ENCODE results near the gene SH3PXD2A.

The SH3PXD2A gene

DNA sequence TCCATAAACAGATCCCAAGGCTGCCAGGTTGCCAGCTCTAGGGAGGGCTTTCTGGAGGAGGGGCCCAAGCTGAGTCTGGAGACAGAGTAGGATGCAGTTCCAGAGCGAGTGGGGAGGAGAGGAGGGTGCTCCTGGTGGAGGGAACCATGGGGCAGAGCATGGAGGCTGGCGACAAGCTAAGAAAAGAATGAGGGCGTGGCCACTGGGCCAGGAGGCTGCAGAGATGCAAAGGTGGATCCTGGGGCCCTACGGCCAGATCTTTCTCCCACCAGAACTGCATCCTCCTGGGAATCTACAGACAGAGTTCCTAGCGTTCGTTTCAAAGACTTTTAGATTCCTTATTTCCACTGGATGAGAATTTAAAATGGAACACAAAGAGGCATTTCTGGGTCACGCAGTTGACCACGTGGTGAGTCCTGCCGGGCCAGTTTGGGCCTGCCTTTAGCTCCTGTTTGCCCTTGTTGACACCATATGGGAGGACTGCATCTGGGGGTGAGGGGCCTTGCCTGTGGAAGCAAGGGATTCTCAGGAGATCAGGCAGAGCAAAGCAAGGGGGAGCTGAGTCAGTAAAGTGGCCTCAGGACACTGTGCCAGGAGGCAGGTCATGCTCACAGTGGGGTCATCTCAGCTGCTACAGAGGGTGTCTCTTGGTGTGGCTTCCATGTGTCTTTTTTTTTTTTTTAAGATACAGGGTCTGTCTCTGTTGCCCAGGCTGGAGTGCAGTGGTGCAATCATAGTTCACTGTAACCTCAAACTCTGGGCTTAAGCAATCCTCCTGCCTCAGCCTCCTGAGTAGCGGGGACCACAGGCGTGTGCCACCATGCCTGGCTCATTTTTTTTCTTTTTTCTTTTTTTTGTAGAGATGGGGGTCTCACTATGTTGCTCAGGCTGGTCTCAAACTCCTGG, 137.8 kb downstream of the SH3PXD2A start:
- no peak for DNase-seq

DNA sequence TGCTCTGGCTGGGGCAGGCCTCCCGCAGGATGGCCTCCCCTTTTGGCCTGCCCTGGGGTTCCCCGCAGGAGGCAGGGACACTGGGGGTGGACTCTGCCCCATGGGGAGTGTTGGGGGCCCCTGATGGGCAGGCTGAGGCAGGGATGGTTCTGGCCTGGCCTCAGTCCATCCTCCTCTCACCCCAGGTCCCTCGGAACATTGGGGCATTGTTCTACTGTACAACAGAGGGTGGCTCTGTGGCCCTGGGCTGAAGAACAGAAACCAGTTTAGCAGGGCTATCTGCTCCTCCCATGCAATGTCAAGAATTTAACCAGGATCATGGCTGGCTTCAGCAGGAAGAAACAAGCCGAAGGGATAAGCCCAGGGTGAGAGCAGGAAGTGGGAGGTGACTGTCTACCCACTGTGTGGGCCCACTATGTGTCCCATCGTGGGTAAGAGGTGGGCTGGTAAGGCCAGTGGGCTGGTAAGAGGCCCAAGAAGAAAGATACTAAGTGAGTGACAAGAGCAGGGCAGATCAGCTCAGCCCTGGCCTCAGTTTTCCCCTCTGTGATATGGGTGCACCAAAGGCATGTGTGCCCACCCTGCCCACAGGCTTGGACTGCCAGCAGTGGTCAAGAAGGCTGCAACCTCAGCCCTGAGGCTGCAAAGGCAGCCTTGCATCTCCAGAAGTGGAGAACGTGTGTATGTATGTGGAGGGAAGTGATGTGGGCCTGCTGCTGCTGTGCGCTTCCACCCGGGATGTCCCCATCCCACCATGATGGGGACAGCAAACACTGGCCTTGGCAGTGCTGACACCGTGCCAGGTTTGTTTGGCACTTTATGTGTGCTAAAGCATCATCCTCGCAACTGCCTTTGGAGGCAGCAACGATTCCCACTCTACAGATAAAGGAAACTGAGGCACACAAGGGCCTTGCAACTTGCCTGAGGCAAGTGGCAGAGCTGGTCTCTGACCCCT, 138.9 kb downstream of the SH3PXD2A start:
- DNase-seq, result no peak

DNA sequence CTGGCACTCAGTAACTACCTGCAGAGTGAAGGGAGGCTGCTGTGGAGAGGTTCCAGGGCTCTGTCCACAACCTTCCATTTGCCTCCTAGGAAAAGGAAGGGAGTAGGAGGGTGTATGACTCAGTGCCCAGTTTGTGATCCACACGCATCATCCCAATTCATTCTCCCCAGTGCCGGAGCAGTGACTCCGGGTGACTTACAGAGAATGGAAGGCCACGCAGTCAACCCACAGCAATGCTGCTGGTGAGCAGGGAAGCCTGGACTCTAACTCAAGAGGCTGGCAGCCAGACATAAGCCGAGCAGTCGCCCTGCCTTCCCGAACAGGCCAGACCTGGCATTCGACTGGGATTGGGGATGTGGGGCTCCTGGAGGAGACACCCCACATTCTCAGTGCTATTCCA, 139.9 kb downstream of the SH3PXD2A start:
- DNase-seq, result no peak

DNA sequence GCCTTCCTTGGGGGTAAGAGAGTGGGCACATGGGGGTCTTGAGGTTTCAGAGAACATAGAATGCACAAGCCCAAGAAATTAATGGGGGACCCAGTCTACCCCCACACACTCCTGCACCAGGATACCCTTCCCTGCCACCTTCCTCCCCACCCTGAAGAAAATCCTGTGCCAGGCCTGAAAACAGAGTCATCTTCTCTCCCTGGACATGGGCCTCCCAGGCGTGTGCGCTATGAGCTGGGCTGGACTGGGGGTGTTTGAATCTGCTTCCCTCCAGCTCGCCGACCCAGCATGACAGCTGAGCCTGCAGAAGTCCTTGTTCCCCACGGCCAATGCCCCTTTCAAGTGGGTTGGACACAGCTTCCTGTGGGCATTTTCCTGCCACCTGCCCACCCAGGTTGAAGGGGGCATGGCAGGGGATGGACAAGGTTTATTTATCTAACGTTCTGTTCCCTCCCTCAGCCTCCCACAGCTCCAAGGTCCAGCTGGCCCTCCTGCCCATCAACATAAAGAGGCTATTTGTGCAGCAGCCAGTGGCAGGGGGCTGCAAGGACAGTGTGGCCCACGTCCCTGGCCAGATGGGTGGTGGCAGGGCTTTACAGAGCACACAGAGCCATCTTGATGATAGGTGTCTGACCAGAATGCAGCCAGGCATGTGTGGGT, 141.0 kb downstream of the SH3PXD2A start:
- DNase-seq, result no peak

DNA sequence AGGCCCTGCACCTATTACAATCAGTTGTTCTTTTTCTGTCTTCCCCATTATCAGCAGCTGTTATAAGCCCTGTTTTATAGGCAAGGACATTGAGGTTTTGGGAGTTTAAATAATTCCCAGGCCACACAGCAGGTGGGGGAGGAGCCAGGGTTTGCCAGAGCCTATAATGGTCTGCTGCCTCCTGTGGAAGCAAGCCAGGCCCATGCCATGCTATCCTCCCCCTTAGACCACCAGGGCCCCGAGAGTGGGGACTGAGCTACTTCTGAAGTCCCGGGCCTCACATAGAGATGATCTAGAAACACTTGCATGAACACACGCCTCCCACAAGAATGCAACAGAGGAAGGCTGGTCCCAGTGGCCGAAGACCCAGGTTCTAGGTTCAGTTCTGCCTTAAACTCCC, 141.7 kb downstream of the SH3PXD2A start:
- DNase-seq, result no peak

DNA sequence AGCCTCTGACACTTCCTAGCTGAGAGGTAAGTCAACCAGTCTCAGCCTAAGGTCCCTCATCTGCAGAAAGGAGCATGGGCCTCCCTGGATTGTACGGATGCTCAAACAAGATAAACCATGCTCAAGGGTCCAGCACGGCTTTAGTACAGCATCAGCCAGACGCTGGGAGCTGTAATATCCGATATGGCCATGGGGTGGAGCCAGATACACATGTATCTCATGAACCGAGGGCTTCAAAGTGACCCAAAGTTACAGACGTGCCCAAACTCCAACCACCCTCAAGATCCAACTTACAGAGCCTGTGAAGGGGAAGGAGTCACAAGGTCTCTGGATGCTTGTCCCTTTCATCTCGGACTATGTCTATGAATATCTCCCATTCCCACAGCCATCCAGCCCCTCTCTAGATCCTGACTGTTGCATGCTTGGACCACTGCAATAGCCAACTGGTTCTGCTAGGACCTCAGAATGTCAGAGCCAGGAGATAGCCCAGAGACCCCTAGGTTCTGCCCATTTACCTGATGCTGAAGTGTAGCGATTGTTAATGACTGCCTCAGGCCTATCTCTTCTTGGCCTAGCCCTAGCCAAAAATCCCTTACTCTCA, 142.4 kb downstream of the SH3PXD2A start:
- peak; percentile 82 for DNase-seq

DNA sequence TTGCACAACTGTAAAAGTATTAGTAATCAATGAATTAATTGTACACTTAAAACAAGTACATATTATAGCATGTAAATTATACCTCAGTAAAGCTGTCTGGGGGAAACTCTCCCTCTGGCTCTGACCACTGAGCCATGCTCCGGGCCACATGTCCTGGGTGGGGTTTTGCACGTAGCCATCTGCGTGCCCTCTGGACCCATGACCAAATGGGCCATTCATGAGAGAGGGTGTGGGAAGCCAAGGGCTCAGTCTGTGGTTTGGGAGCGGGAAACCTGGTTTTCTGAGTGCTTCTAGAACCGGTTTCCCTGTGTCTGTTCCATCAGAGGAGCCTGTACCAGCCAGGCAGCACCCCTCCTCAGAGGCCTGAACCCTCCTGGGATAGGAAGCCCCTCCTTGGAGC, 143.2 kb downstream of the SH3PXD2A start:
- DNase-seq, result no peak

DNA sequence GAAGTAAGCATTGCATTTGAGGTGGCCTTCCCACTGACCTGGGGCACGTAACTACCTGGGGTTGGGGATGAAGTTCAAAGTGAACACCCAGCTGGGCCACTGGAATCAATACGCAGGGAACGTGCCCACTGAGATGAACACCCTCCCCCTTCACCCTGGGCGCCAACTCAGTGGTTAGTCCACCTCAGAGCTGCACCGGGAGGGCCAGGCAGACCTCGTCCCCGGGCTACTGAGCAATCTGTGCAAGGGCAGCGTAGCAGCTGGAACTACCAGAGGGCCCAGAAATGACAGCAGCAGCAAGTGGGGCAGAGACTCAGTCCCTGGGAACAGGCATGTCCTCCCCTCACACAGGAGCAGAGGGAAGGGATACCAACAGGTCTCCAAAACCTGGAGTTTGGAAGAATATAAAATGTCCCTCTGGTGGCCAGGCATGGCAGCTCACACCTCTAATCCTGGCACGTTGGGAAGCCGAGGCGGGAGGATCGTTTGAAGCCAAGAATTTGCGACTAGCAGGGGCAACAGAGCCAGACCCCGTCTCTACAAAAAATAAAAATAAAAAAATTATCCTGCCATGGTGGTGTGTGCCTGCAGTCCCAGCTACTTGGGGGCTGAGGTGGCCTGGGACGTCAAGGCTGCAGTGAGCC, 143.9 kb downstream of the SH3PXD2A start:
- no peak for DNase-seq

DNA sequence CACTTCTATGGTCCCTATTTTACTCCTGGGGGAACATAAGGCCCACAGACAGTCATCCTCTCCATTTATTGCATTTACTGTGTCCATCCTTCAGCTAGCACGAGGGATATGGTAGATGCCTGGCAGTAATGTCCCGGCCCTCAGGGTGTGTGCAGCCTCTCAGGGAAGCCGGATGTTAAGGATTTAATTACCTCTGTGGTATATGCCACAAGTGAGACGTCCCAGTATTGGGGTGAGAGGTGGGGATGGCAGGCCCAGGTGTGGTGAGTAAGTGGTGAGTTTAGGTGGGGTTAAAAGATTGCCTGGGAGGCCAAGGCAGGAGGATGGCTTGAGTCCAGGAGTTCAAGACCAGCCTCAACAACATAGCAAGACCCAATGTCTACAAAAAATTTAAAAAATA, 144.9 kb downstream of the SH3PXD2A start:
- DNase-seq, result no peak

DNA sequence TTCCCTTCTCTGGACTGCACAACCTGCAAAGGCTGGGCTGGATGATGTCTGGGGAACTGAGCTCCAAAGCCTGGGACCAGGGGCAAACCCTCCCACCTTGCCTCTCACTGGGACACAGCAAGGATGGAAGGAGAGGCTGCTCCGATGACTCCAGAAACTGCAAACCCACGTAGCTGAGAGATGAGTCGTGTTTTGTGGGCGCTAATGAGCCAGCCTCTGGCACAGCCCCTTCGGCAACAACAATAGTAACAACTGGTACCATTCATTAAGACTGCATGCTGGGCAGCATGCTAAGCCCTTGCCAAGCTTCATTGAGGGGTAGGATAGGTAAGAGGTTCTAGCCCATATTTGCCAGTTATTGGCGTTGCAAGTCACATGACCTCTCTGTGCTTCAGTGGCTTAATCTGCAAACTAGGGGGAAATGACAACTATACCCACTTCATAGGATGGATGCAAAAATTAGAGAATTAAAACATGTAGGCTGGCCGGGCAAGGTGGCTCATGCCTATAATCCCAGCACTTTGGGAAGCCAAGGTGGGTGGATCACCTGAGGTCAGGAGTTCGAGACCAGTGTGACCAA, 145.9 kb downstream of the SH3PXD2A start:
- no peak for DNase-seq

DNA sequence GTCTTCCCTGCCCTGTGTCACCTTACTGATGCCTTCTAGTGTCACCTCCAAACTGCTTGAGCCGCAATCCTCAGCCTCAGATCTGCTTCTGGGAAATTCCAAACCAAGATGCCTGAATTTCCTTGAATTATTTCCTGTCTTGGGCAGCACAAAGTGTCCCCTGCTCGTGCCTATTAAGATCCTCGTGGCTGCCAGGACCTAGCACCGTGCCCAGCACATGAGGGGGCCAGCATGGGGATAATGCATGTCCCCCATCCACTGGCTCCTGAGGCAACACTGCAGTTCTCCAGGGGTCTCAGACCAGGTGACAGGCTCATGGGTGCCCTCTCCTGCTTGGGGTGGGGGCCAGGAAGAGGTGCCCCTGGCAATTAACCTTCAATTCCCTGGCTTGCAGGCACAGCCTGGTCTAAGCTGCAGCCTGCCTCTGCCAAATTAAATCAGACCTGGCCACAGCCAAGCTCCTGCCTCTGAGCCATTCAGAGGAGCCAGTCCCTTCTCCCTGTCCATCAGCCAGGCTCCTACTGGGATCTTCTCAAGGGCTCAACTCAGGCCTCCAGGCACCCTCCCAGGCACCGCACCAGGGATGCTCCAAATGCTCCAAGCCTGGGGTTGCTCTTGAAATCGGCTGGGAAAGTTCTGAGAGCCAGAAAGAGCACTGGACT, 146.6 kb downstream of the SH3PXD2A start:
- DNase-seq, result no peak

DNA sequence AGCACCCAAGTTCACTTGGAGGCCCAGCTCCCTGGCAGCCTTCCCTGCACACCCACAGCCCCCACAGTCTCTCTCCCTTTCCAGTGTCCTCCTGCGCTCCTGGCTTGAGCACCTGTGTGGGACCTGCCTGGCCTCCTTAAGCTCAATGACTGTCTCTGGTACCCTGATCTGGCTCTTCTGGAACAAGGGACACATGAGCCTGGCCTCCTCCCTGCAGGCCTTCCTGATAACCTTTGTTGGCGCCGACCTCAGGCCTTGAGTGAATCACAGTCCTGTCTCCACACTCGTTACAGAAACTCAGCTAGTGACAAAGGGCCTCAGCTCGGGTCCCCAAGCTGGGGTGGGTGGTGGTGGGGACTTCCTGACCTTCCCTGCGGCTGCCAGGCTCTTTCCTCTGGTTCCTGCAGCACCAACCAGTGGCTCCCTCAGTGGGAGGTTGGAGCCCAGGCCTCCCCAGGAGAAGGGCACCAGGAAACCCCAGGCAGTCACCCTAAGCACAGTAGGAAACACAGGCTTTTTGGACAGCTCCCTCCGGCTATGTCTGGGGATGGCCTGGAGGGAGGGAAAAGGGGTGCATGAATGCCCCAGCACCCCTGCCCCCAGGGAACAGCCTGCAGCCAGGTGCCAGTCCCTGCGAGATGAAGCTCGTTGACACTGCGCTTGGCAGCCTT, 147.3 kb downstream of the SH3PXD2A start:
- DNase-seq, result no peak

DNA sequence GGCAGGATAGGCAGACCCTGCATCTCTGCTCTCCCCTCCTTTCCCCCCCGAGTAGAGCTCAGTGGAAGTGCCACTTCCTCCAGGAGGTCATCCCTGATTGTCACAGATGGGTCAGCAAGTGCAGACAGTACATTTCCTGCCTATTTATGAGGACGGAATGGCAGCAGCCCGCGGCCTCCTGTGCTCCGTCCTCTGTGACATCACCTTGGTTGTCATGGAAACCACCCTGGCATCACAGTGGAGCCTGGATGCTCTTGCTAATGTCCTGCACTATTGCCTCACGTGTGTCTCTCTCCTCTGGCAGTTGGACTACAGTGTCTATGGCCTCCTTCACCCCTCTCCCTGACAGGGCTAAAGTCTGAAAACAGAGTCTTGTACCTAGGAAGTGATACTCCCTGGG, 148.6 kb downstream of the SH3PXD2A start:
- no peak for DNase-seq

DNA sequence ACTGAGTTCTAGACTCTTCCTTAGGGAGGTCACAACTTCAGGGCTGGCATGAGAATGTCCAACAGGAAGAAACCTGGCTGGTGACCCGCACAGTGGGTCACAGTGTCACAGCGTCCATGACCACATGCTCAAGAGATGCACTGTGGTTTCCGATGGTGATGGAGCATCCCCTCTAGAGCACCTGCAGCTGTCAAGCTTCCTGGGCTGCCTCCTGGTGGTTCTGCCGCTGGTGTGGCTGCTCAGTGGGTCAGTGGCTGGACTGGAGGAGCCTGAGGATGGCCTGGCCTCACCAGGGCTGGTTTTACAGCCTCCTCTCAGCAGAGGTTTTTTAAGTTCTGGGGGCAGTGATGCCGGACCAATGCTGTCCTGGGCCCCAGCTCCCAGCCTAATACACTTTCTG, 149.3 kb downstream of the SH3PXD2A start:
- DNase-seq, result no peak

DNA sequence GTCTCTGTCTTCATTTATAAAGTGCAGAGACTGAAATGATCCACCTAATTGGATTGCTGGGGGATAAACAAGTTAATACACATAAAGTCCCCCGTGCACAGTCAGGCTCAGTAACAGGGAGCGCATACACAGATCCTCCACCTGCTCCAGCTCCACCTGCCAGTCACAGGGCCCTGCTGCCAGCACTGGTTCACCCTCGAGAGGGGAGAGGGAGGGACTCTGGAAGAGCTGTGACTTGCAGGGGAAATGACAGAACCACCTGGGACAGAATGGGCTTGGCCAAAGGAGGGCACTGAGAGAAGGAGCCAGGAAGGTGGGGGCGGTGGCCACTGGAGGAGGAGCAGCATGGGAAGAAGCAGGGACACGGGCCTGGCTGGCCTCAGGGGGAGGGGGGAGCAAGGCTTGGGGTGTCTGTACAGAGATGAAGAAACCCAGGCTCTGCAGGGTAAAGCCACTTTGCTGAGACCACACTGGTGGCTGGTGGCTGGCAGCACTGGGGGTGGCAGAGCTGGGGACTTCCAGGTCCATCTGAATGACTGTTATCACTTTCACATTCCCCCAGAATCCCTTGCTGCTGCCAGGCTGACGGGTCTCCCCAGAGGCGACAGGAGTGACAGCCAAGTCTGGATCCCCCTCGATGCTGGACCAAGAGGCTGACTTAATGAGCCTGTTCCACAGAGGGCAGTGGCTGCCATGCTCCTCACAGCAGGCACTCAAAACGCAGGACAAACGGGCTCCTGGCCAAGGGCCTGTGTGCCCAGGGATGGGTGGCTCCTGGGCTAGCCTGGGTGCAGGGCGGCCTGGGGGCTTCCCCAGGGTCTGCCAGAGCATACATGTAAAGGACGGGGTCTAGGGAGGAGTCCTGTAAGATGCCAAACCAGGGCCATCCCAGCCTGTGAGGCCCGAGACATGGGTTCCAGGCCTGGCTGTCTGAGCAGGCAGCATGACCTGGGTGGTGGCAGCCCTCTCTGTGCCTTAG, 151.1 kb downstream of the SH3PXD2A start:
- no peak for DNase-seq

DNA sequence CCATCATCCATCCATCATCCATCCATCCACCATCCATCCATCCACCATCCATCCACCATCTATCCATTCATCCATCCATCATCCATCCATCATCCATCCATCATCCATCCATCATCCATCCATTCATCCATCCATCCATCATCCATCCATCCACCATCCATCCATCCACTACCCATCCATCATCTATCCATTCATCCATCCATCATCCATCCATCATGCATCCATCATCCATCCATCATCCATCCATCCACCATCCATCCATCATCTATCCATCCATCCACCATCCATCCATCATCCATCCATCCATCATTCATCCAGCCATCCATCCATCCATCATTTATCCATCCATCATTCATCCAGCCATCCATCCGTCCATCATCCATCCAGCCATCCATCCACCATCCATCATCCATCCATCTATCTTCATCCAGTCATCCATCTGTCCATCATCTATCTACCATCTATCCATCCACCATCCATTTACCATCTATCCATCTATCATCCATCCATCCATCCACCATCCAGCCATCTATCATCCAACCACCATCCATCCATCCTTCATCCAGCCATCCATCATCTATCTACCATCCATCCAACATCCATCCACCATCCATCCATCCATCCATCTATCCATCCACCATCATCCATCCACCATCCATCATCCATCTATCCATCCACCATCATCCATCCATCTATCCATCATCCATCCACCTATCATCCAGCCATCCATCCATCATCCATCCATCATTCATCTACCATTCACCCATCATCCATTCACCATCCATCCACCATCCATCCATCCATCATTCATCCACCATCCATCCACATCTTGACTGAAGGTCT, 153.8 kb downstream of the SH3PXD2A start:
- DNase-seq, result no peak

DNA sequence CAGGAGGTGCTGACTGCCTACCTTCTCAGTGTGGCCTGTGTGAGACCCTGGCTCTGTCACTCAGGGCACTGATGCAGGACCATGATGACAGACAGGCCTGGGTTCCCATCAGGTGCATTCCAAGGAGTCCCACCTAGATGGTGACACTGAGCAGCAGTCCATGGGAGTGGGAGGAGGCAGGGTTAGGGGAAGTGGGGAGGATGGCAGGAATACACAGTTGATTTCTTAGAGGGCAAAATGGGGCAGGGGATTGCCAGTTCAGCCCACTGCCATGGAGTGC, 155.0 kb downstream of the SH3PXD2A start:
- DNase-seq, result no peak

DNA sequence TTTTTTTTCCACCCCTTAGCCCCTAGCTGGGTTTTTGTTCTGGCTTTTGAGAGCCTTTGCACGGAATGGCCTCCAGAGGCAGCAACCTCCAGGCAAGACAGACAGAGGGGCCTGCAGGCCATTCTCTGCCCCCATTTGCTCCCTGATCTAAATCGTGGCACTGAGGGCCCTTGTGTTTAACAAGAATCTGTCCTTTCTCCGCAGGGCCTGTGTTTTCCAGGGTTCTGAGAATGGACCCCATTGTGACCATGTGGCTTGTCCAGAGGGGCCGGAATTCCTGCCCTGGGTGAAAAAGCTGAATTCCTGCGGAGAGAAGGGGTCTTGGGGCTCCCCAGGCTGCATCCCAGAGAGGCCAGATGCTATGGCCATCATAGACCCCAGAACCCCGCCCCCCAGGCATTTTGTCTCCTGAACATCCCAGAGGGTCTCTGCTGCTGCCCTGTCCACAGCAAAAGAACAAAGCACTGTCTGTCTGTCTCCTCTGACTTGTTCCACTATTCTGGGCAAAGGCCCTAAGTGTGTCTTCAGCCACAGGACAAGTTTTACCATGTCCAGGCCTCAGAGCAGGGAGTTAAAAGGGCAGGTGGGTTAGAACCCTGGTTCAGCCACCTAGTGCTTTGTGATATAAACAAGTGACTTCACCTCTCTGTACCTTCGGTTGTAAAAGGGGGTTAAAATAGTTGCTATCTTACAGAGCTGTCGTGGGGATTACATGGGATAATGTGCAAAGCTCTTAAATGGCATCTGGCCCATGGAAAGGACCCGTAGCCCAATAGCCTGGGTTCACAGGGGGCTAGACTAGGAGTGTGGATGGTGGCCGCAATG, 155.6 kb downstream of the SH3PXD2A start:
- no peak for DNase-seq

Data from CD4-positive, alpha-beta T cell treated with Interleukin-12 subunit alpha and Interleukin-12 subunit beta, for 1 hour (primary cell).